ENCODE results near the gene IL1A. TPM values are rescaled to one million over a fixed set of nuclear protein-coding genes. Genes with fewer than 3 reads are reported as not detected.

The IL1A gene
- total RNA-seq, 1 donor from 2014 or later, result not detected

DNA sequence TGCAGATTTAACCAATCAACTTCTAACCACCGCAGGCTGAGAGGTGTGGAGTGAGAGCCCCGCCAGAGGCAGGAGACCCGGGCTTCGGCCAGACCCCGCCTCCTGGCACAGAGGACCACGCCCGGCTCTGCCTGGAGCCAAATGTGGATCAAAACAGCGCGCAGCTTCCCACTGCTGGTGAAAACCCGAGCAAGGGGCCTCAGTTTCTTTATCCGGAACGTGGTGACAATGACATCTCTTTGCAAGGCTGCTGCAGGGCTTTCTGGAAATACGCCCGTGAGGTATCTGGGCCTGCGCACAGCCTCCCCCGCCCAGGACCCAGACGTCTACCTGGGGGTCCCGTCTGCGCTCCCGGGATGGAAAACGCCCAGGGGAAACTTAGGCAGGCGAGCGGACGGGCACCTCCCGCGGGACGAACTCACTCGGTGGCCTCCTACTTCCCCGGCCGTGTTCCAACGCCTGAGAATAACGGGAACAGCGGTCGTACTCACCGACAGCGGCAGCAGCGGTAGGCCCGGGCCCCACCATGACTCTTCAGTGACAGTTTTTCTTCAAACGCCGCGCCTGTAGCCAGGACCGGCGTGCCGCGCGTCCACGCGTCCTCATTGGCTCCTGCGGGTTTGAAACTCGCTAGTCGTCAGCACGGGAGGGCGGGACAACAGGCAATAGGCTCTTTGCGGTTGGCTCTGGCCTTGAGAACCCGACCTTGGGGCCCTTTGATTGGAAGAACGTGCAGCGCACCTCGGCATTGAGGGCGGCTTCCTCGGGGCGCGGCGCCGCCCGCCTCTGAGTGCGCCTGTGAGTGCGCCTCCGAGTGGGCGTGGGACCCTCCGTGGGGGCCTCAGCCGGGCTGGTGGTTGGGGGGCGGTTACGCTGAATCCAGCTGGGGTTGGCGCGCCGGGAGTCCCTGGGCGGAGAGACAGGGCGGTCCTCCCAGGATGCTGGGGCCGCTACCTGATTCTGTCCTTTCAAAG is 19.9 kb downstream of the IL1A start, which contains the start of gene CKAP2L:
Gene CKAP2L, minus strand, starts transcription at position 539 of the 974 bp plus-strand sequence. Its CDS starts 11 bp downstream, at position 528.
- peak; percentile 97 for DNase-seq (ENCODE audit: low spot score)

DNA sequence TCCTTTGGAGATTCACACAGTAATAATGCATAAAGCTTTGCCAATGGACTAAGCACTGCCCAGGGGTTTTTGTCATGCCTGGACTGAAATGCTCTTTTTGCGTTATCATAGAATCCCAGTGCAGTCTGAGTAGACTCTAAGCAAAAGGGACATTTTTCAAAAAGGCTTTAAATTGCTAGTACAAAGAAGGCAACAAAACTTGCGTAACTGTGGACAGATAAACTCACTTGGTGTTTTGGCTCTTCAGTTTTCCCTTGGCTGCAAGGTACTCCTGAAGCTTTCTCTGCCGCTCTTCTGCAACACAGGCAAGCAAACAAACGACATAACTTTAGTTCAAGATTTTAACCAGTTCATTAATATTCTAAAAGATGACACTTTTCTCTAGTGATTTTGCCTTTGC is 22.0 kb downstream of the IL1A start:
- no peak for DNase-seq (ENCODE audit: low spot score)

DNA sequence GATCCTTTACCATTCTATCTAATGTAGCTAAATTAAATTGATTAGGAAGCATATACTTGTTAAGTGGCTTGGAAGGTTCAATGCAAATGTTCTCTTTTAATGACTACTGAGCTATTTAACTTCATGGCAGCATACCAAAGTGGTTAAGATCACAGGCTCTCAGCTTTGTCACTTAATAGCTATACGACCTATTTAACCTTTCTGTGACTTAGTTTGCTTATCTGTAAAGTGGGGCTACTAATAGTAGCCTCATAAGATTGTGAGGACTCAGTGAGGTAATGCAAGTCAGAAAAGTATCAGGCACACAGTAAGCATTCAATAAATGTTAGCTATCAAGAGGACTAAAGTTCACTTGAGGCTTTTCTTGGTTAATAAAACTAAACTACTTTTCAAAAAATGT is 24.1 kb downstream of the IL1A start:
- DNase-seq (ENCODE audit: low spot score), result no peak

DNA sequence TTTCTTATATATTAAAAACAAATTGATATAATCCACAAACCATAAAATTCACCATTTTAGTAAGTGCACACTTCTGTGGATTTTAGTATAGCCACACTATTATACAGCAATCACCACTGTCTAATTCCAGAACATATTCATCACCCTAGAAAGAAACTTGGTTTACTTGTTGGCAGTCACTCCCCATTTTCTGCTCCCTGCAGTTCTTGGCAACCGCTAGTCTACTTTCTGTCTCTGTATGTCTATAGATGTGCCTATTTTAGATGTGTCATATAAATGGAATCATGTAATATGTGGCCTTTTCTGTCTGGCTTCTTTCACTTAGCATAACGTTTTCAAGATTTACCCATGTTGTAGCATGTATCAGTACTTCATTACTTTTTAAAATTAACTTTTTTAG is 25.6 kb downstream of the IL1A start:
- no peak for DNase-seq (ENCODE audit: low spot score)

DNA sequence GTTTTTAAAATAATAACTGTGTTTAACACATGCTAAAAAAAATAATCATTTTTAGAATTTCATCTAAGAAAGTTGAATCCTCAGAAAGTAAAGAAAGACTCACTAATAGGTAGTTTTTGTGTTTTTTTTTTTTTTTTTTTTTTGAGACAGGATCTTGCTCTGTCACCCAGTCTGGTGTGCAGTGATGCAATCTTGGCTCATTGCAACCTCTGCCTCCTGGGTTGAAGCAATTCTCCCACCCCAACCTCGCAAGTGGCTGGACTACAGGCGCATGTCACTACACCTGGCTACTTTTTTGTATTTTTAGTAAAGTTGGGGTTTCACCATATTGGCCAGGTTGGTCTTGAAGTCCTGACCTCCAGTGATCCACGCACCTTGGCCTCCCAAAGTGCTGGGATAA is 27.0 kb downstream of the IL1A start:
- DNase-seq (ENCODE audit: low spot score), result no peak

DNA sequence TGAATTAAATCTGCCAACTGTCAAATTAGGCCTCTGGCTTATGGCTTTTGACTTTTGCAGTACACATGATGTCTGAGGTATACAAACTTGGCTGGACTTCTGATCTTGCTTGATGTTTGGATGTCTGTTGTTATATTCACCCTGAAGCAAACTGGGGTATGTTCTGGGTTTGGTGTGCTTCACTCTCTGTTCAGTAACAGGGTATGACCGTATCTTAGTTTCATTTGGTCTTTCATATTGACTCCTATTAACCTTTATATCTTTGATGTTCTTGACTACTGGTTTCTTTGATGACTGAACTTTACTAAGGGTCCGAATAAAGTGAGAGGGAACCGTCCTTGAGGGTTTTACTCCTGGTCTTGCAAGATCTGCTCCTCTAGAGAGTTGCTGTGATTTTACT is 28.1 kb downstream of the IL1A start:
- no peak for DNase-seq (ENCODE audit: low spot score)

DNA sequence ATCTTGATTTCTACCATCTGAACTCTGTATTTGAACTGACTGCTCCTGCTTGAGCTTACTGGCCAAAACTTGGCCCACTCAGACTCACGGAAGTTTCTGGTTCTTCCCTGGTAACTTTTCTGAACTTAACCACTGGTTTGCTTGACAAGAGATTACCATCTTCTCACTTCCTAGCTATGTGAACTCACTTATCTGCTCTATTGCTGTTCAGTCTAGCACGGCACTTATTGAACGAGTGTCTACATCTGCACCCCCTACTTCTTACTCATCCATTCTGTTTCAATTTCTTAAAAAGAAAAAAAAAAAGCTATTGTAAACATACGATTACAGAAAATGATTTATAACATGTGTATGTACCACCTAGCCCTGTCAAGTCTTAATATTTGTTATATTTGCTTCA is 28.8 kb downstream of the IL1A start:
- DNase-seq (ENCODE audit: low spot score), result no peak

DNA sequence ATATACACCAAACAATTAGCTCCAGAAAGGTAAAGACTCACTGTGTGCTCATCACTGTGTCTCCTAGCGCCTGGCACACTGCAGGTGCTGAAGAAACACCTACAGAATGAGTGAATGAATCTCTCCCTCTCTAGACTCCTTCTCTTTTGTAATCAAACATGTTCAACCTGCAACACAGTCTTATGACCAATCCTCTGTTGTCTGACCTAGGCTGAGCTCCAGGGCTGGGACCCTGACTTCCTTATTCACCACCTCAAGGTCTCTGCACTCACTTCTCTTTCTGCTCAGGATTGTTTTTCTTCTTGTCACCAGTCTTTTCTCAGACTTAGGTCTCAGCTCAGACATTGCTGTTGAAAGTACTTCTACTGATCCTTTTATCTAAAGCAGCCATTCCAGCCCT is 29.7 kb downstream of the IL1A start:
- DNase-seq (ENCODE audit: low spot score), result no peak

DNA sequence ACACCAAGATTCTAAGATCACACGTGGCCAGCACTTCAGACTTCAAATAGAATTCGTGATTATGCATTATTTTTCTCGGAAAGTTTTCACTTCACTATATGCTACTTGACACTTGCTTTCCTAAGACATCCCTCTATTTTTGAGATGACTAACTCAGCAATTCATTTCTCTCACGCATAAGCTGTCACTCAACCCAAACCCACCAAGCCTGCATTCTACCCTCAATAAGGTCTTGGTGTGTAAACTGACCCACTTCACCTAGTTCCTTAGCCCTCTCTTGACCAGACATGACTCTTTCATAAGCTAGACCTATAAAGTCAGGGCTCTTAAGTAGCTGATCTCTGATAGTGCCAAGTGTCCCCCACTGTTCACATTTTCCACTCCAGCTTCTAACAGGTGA is 31.6 kb downstream of the IL1A start:
- no peak for DNase-seq (ENCODE audit: low spot score)

DNA sequence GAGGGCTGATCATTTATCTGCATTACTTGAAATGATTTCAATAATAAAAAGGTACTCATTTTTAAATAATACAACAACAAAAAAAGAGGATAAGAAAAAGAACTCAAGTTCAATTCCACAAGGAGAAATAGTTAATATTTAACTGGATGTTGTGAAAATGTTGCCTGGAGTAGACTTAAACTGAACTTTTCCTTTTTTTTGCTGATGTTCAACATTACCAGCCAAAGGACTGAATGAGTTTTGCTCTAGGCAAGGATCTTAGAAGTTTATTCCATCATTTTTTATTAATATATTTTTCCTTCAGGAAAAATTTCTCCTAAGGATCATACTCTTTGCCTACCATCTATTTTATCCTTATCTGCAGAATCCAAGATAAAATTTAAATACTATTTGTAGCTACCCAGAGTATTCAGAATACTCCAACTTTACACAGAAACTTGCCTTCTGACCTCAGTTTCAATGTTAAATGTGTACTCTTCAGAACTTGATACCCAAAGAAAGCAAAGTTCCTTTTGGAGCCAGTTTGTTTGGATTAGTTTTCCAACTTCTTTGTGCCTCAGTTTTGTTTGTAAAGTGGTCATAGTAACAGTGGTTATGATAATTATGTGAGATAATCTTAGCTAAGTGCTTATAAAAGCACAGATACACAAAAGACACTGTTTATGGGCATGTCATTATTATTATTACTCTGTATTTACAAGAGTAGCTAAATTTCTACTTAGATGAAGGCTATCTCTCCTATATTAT is 32.7 kb downstream of the IL1A start:
- DNase-seq (ENCODE audit: low spot score), result no peak

DNA sequence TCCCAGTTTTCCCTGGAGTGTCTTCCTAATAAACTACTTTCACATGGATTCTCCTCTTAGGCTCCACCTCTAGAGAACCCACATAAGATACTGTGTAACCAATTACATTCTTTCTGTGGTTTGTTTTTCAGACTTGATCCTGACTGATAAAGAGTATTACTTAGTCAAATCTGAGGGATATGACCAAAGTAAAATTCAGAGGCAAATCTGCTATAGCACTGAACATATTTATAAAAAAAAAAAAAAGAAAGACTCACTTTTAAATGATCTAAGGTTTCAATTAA is 33.8 kb downstream of the IL1A start:
- no peak for DNase-seq (ENCODE audit: low spot score)

DNA sequence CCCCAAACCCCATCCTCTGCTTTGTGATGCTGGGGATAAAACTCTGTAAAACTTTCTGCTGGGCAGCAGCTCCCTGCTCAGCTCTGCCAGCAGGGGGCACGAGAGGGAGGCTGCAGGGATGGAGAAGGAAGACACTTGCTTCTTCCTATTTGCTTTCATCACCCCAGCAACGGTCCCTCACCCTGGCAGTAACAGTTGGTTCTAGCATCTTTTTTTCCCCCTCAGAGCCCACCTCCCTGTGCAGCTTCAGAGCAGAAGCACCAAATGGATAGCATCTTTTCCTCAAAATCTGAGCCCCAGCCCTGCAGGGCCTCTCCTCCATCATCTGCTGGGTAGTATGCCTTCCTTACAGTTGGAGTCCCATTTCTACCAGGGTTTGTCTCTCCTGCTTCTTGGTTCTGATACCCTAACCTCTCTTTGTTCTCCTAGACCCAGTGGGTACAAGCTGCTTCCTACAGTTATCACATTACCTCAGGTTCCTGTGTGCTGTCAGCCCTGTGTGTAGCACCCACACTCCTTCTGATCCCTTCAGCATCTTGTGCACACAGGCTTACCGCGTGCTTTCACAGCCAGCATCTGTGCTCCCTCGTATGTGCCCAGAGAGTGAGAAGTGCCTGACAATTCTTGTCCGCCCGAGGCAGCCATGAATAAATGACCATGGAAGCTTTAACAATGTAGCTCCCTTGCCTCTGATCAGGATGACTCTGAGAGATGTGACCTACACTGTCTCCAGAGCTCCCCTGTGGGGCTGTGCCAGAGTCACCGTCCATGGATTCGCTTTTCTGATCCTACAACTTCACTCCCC is 34.3 kb downstream of the IL1A start:
- DNase-seq (ENCODE audit: low spot score), result no peak

DNA sequence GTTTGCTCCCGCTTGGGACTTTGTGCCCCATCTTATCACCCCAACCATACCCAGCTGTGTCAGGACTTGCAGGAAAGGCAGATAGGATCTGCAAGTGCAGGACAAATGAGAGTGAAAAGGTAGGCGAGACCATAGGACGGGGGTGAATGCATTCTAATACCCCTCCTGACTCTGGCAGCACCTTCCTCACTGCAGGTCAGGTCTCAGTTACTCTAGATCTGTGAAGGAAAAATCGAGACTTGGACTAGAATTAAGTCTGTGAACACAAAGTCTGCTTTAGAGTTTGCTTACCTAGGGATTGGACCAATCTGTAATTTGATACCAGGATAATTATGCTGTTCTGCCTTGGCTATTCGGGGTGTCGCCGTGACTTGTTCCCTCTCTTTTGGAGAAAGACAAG is 43.8 kb downstream of the IL1A start:
- no peak for DNase-seq (ENCODE audit: low spot score)

DNA sequence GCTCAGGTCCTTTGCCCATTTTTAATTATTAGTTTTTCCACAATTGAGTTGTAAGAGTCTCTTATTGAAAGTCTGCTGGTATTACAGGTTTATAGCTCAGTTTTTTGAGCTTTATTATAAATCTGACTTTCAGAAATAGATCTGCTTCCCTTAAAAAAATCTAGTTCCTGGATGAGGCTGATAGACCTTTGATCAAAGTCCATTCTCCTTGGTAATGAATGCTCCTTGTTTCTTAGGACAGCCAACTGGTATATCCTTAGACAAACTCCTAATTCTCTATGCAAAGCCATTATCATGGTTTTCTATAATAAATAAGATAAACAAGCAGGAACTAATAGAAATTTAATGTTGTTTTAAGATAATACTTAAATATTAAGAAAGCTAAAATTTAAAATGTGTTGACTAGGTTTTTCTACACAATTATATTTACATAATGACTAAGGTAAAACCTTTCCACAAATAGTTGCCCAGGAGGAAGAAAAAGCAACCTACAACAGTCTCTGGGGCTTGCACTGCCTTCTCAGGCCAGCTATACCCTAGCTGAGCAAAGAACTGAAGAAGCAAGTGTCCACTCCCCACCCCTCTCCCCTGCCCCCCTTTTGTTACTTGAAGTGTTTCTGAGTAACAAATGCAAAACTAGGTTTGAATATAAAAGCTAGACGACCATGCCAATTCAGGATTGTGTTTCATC is 46.6 kb downstream of the IL1A start:
- DNase-seq (ENCODE audit: low spot score), result no peak

DNA sequence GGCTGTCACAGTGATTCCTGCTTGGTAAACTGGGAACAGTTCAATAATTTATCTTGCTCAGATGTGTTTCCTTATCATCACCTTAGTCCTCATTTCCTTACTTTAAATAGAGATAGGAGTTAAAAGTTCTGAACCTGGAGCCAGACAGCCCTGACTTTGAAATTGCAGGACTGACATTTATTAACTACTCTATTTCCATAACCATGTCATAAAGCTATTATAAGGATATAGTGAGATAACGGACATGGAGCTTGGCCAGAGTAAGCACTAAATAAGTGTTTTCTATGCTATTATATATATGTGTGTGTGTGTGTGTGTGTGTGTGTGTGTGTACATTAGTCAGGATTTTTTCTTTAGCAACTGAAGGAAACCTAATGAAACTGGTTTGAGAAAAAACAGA is 50.4 kb downstream of the IL1A start:
- no peak for DNase-seq (ENCODE audit: low spot score)

DNA sequence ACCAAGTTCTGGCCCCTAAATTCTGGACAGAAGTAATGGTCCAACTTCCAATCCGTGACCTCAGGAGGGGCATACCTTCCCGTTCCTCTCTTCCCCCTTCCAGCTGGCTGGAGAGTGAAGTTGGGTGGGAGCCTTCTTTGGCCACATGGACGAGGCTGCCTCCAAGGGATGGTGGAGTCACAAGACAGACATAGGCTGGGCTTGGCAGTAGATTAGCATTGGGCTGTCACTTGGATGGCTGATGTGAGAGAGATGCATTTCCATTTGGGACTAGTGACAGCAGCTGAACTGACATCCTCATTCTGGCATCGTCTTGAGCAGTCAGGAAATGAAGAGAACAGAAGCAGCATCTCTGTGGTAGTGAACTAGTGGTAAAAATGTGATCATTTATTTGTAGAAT is 50.8 kb downstream of the IL1A start:
- peak; percentile 77 for DNase-seq (ENCODE audit: low spot score)

DNA sequence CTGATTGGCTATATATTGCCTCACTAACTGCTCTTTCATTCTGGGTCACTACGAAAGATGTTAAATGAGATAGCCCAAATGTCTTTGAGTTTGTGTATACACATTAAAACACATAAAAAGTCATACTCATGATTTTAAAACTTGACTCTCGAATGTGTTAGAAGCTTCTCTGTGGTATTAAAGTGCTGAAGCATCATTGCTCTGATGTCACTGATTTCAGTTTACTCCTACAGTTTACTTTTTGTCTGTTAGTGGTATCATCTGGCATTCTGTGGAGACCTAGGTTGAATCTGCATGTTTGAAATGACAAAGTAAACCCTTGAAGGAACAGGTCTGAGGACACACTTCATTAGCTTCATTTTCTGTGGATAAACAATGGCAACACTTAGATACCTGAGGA is 52.8 kb downstream of the IL1A start:
- no peak for DNase-seq (ENCODE audit: low spot score)

DNA sequence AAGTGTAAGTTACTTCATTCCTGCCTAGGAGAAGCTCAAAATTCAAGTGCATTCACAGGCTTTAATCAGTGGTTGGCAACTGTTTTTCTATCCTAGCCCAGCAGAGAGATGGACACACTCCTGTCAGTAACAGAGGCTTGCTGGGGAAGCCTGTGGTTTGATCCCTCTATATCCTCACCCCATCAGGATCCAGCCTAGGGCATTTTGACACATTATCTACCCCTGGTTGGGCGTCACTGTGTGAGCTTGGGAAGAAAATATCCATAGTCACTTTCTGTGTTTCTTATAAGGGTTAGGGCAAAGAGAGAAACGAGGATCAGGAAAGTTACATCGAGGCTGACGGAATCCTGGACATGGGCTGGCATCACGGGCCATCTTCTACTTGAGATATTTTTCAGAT is 53.5 kb downstream of the IL1A start:
- DNase-seq (ENCODE audit: low spot score), result no peak

DNA sequence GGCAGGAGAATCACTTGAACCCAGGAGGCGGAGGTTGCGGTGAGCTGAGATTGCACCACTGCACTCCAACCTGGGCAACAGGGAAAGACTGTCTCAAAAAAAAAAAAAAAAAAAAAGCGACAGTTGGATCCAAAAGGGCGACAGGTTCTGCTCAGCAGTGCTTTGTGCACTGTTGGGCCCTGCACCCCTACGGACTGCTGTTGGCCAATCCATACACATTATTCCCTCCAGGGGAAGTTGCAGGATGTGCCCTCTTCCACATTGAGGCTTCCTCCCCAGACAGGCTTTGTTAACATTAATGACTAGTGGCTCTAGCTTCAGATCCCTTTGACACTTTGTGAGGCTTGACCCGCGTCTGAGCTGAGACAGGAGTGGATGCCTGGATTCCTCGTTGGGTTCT is 54.1 kb downstream of the IL1A start:
- DNase-seq (ENCODE audit: low spot score), result no peak

DNA sequence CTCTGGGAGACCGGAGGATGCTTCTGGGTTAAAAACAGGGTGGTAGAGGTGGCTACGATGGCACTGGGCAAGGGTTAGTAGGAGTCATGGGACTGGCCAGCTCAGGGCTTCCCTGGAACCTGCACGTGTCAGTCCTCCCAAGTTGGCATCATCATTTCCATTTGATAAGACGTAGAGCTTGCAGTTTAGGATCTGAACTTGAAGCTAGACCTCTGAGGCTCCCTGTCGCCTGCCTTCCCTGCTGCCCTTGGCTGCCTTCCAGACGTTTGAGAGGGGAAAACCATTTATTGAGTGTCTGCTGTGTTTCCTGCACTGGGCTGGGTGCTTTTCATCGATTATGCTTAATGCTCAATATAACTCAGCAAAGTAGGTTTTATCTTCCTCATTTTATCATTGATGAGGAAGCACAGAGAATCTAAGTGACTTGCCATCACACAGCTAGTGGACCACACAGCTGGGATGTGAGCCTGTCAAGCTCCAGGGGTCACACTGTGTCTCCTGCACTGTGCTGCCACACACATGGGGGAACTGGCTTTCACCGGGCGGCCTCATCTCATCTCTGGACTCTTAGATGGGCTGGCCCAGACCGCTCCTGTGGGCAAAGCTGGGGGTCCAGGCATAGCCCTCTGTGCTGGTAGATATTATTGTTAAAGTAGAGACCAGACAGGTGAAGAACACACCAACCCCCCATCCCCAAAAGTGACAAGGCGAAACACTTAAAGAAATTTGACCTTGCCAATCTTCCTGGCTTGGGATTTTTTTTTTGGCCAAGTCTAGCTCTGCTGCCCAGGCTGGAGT is 55.7 kb downstream of the IL1A start:
- peak; percentile 80 for DNase-seq (ENCODE audit: low spot score)

DNA sequence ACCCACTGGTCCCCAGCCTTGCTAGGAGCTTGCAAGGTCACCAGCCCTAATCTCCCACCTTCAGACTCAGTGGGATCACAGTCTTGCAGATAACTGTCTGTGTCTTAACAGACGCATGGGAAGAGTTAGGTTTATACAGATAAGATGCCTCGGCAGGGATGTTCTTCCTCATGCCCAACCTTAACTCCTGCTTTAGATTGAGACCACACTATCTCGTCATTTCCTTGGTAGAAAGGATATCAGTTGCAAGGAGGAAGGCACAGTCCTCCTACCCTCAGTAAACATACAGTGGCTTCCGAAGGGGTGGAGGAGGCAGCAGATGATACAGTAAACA is 56.3 kb downstream of the IL1A start:
- no peak for DNase-seq (ENCODE audit: low spot score)
